Panc1 (cell line): ENCODE results near the gene SLC37A1. TPM values are rescaled to one million over a fixed set of nuclear protein-coding genes. Genes with fewer than 3 reads are reported as not detected.

ENCODE experiments used
- ATAC-seq: fragments of 200-7000 bp; cut with Tn5 transposase; 2 replicates; pipeline ENCODE4 v1.9.1; 2020; ENCODE audit warnings: mild to moderate bottlenecking, moderate library complexity
- BruUV-seq: library from RNA; stranded (reverse); fragments of 400-500 nt; replicated peaks from 2 replicates; lab custom pipeline; 2021; lab: Mats Ljungman, UMichigan
- CTCF ChIA-PET: fragments of 300-600 bp; sonication (Branson Sonifier 250); formaldehyde crosslinking; loops from one replicate; lab custom pipeline; 2022; ENCODE audit warnings: antibody characterized with exemption; lab: Charles Lee
- POLR2A ChIA-PET: fragments of 300-600 bp; sonication (Branson Sonifier 250); formaldehyde crosslinking; loops from one replicate; lab custom pipeline; 2022; ENCODE audit warnings: antibody characterized with exemption; lab: Charles Lee
- DNase-seq: peaks from one replicate; pipeline ENCODE4 v3.0.0-alpha.2; 2010; ENCODE audit warnings: low read depth, low spot score
- H3K27ac ChIP-seq: 2 replicates; pipeline ENCODE4 v1.5.1; 2011; ENCODE audit warnings: mild to moderate bottlenecking, low read length, inconsistent platforms
- H3K27me3 ChIP-seq: fragments of 200-500 bp; sonication (Bioruptor generic); 2 replicates; pipeline ENCODE4 v1.6.0; 2014; ENCODE audit warnings: low read length, inconsistent platforms; ENCODE audit not compliant: control insufficient read depth, insufficient read depth
- H3K36me3 ChIP-seq: fragments of 200-500 bp; sonication (Bioruptor generic); 2 replicates; pipeline ENCODE4 v1.5.1; 2014; ENCODE audit warnings: inconsistent platforms, mild to moderate bottlenecking, low read length, moderate library complexity; ENCODE audit not compliant: control insufficient read depth, insufficient read depth
- H3K4me1 ChIP-seq: 2 replicates; pipeline ENCODE4 v1.5.1; 2011; ENCODE audit warnings: inconsistent platforms, mild to moderate bottlenecking, low read length, moderate library complexity; ENCODE audit not compliant: control insufficient read depth, insufficient read depth
- H3K4me3 ChIP-seq, 2 experiments: 2 replicates each; pipeline ENCODE4 v1.5.1; 2011 to 2012; ENCODE audit warnings: low read depth in 2 of 2, low read length in 2 of 2, mild to moderate bottlenecking in 2 of 2, inconsistent platforms in 1 of 2, moderate library complexity in 1 of 2
- H3K9me3 ChIP-seq: fragments of 200-500 bp; sonication (Bioruptor generic); 2 replicates; pipeline ENCODE4 v1.5.1; 2014; ENCODE audit warnings: low read depth, mild to moderate bottlenecking, inconsistent platforms, low read length, moderate library complexity; ENCODE audit not compliant: control insufficient read depth, insufficient read depth
- CTCF ChIP-seq: fragments of 450-650 bp; IDR thresholded peaks from 2 replicates; pipeline ENCODE4 v1.5.1; 2017; ENCODE audit warnings: mild to moderate bottlenecking
- POLR2AphosphoS5 ChIP-seq: IDR thresholded peaks from 2 replicates; pipeline ENCODE4 v1.6.1; 2012; ENCODE audit warnings: mild to moderate bottlenecking, low read depth, low read length, moderate library complexity
- REST ChIP-seq, 2 experiments: IDR thresholded peaks; 2 replicates each; pipeline ENCODE4 v1.6.1; 2011 to 2012; ENCODE audit warnings: low read depth in 2 of 2, control low read depth in 1 of 2, low read length in 1 of 2, mild to moderate bottlenecking in 1 of 2, moderate library complexity in 1 of 2; ENCODE audit not compliant: insufficient read depth in 1 of 2
- SIN3A ChIP-seq: IDR thresholded peaks from 2 replicates; pipeline ENCODE4 v1.6.1; 2012; ENCODE audit warnings: low read depth, mild to moderate bottlenecking, low read length, moderate library complexity, borderline replicate concordance; ENCODE audit not compliant: insufficient read depth
- TCF7L2 ChIP-seq: IDR thresholded peaks from 2 replicates; pipeline ENCODE4 v1.6.1; 2011; ENCODE audit warnings: mild to moderate bottlenecking, low read depth, low read length, inconsistent platforms
- in situ Hi-C: cut with HindIII; loops from 2 replicates; pipeline ENCODE4 v1.10.0; 2016; ENCODE audit warnings: low sequenced_read_pairs, low pct_unique_long_range_greater_than_20kb
- intact Hi-C: fragments of 100-400 bp; cut with micrococcal nuclease; formaldehyde crosslinking; loops from one replicate; pipeline ENCODE4 v1.10.0; 2022; ENCODE audit not compliant: unreplicated experiment
- total RNA-seq: library from RNA; stranded (reverse); gene quantifications from one replicate; pipeline ENCODE4 v1.2.1, GENCODE V29; 2021; ENCODE audit not compliant: unreplicated experiment

Gene SLC37A1
- total RNA-seq, 1 experiment from 2014 or later, result 7.7 TPM

GRCh38 chr21:42554251-42554961 lies 40.8 kb downstream of the SLC37A1 start:
- H3K36me3 ChIP-seq, result no peaks in the 10 kb centered on the region
- in situ Hi-C loops, result no loop called here
- CTCF ChIA-PET, result no interaction called here
- no peaks in the 10 kb centered on the region for H3K9me3 ChIP-seq
- ATAC-seq, result no peak
- BruUV-seq, result no TSS peak
- intact Hi-C loops, result no loop called here
- POLR2A ChIA-PET, result interaction anchor here (1.1 kb wide), 1 partner anchor 11 kb away, joined by 3 read pairs; no protein-coding TSS in a partner anchor
- TF ChIP-seq CTCF, result no peak
- TF ChIP-seq TCF7L2, result no peak
- TF ChIP-seq POLR2AphosphoS5, result no peak
- no peak for TF ChIP-seq SIN3A
- TF ChIP-seq REST (IDR thresholded peaks at IDR 0.05; ENCODE audit: insufficient read depth in 1 of 2, low read depth in 2 of 2, low read length in 1 of 2), result no peak
- no peak overlapping the region for H3K4me3 ChIP-seq
- no peak overlapping the region for H3K27ac ChIP-seq
- H3K27me3 ChIP-seq, result no peaks in the 10 kb centered on the region
- H3K4me1 ChIP-seq, result no peaks in the 10 kb centered on the region
- DNase-seq, result no peak

GRCh38 chr21:42555756-42556438 lies 42.2 kb downstream of the SLC37A1 start:
- POLR2A ChIA-PET, result no interaction called here
- TF ChIP-seq TCF7L2 (no peak), SIN3A (no peak), REST (IDR thresholded peaks at IDR 0.05; ENCODE audit: insufficient read depth in 1 of 2, low read depth in 2 of 2, low read length in 1 of 2) (no peak), CTCF (no peak), POLR2AphosphoS5 (no peak)
- ATAC-seq (no peak), DNase-seq (no peak)
- H3K27me3 ChIP-seq, result no peaks in the 10 kb centered on the region
- in situ Hi-C loops, result no loop called here
- no peaks in the 10 kb centered on the region for H3K4me1 ChIP-seq
- intact Hi-C loops, result no loop called here
- no peak overlapping the region for H3K4me3 ChIP-seq
- CTCF ChIA-PET, result no interaction called here
- H3K9me3 ChIP-seq, result no peaks in the 10 kb centered on the region
- H3K36me3 ChIP-seq, result no peaks in the 10 kb centered on the region
- no peak overlapping the region for H3K27ac ChIP-seq
- BruUV-seq, result no TSS peak
